Activated naive CD4-positive, alpha-beta T cell treated with anti-CD3 and anti-CD28 coated beads, Interleukin-2, amount 50 U/mL, for 72 hours (primary cell): ENCODE measurements around the gene TBRG4. TPM values are rescaled to one million over a fixed set of nuclear protein-coding genes. Genes with fewer than 3 reads are reported as not detected.
"Not testable (repeated sequence)": the region's sequence is repeated elsewhere in the genome, so short reads cannot be mapped to it uniquely, and the experiment has no call there.

Experiments used
- ATAC-seq, 2 donors: fragments of 150-1000 bp; cut with Tn5 transposase; 2 replicates each; pipeline ENCODE4 v1.10.0; 2021; ENCODE audit warnings: mild to moderate bottlenecking in 2 of 2, moderate library complexity in 2 of 2
- DNase-seq, 2 donors: peaks; one replicate each; pipeline ENCODE4 v3.0.0; 2021 to 2022; ENCODE audit warnings: low spot score in 2 of 2
- H3K27ac Mint-ChIP-seq, 2 donors: one replicate each; pipeline ENCODE4 v1.8.0; 2022; ENCODE audit warnings: mild to moderate bottlenecking in 2 of 2, mixed read lengths in 2 of 2
- H3K36me3 Mint-ChIP-seq, 2 donors: one replicate each; pipeline ENCODE4 v1.8.0; 2022; ENCODE audit warnings: mixed read lengths in 2 of 2
- H3K9me3 Mint-ChIP-seq, 2 donors: one replicate each; pipeline ENCODE4 v1.8.0; 2022; ENCODE audit warnings: mixed read lengths in 2 of 2
- total RNA-seq, 2 donors: library from RNA; stranded (reverse); gene quantifications; one replicate each; pipeline ENCODE4 v1.2.3, GENCODE V29; 2022

TBRG4 gene
- total RNA-seq: 100 to 1,000 TPM; 138 to 184 TPM

GRCh38 chr7:45111298-45112223 lies at the start of gene TBRG4:
TBRG4 (minus strand) TSS chr7:45111697; CDS start chr7:45109237, 2,460 bp downstream.
- Mint-ChIP-seq H3K36me3 (peaks cover 34 to 43% of the 10 kb centered on the region in 2 donors), H3K9me3 (no peaks in the 10 kb centered on the region), H3K27ac (peak within 1 kb of the TSS; percentile 98 to 99)
- ATAC-seq: peak; percentile 98 to 99
- peak; percentile 93 to 94 for DNase-seq

DNA sequence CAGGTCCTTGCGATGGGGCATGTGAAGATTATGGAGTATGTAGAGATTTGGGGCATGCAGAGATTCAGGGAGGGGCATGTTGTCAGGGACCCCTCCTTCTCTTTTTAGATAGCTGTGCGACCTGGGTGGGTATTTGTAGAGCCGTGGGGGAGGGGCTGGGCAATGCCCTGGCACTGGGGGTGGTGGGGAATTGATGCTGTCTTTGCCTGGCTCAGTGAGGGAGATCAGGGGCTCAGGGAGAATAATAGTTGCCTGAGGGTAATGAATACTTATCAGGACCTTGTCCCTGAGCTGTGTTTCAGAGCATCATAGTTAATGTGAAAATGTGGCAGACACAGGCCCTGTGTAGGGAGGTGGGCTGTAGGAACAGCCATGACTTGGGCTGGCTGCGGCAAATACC lies 49.6 kb upstream of the TBRG4 start:
- Mint-ChIP-seq H3K36me3 (peaks cover 0 to 4% of the 10 kb centered on the region in 2 donors), H3K27ac (no peak overlapping the region), H3K9me3 (peaks cover 4 to 5% of the 10 kb centered on the region in 2 donors)
- DNase-seq (no peak), ATAC-seq (no peak)

GRCh38 chr7:45160417-45160881 lies 49.0 kb upstream of the TBRG4 start:
- peaks cover 4 to 5% of the 10 kb centered on the region in 2 donors for H3K9me3 Mint-ChIP-seq
- peak overlapping the region in 1 of 2 donors; percentile 25 for H3K27ac Mint-ChIP-seq
- ATAC-seq: peak in 1 of 2 donors; percentile 23
- H3K36me3 Mint-ChIP-seq: peaks cover 0 to 4% of the 10 kb centered on the region in 2 donors
- no peak for DNase-seq

- no peaks in the 10 kb centered on the region for H3K9me3 Mint-ChIP-seq
- no peak for ATAC-seq
- H3K36me3 Mint-ChIP-seq: no peaks in the 10 kb centered on the region
Measured at GRCh38 chr7:45159296-45159695, 47.8 kb upstream of the TBRG4 start.

GRCh38 chr7:45158471-45158870 lies 47.0 kb upstream of the TBRG4 start:
- H3K27ac Mint-ChIP-seq: no peak overlapping the region

More at GRCh38 chr7:45159296-45159695, 47.8 kb upstream of the TBRG4 start:
- H3K27ac Mint-ChIP-seq: no peak overlapping the region
- DNase-seq: no peak

GRCh38 chr7:45157653-45158401 lies 46.3 kb upstream of the TBRG4 start, which contains the start of gene RAMP3:
RAMP3 (plus strand) TSS chr7:45157791; CDS start chr7:45157829, 38 bp downstream.
- ATAC-seq: no peak
- no peak within 1 kb of the TSS for H3K27ac Mint-ChIP-seq
- no peak for DNase-seq
- H3K36me3 Mint-ChIP-seq: no peaks in the 10 kb centered on the region
- H3K9me3 Mint-ChIP-seq: no peaks in the 10 kb centered on the region

More at GRCh38 chr7:45158471-45158870, 47.0 kb upstream of the TBRG4 start:
- DNase-seq (no peak), ATAC-seq (no peak)
- H3K36me3 Mint-ChIP-seq: no peaks in the 10 kb centered on the region
- H3K9me3 Mint-ChIP-seq: no peaks in the 10 kb centered on the region

DNA sequence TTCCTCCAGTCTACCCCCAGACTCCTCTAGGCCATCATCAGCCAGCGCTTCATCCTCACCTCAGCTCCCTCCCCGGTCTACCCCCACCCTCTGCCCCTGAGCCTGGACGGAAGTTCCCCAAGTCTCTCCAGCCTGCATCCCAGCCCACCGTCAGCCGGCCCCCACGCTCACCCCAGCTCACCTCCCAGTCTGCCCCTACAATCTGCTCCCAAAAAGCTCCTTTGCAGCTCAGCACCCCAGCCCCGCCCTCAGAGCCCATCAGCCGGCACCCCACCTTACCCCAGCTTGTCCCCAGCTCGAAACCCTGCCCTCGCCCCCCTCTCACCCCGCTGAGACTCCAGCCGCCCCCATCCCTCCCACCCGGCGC lies 45.8 kb upstream of the TBRG4 start:
- no peak for ATAC-seq
- DNase-seq: no peak
- Mint-ChIP-seq H3K36me3 (no peaks in the 10 kb centered on the region), H3K9me3 (no peaks in the 10 kb centered on the region), H3K27ac (no peak overlapping the region)

DNA sequence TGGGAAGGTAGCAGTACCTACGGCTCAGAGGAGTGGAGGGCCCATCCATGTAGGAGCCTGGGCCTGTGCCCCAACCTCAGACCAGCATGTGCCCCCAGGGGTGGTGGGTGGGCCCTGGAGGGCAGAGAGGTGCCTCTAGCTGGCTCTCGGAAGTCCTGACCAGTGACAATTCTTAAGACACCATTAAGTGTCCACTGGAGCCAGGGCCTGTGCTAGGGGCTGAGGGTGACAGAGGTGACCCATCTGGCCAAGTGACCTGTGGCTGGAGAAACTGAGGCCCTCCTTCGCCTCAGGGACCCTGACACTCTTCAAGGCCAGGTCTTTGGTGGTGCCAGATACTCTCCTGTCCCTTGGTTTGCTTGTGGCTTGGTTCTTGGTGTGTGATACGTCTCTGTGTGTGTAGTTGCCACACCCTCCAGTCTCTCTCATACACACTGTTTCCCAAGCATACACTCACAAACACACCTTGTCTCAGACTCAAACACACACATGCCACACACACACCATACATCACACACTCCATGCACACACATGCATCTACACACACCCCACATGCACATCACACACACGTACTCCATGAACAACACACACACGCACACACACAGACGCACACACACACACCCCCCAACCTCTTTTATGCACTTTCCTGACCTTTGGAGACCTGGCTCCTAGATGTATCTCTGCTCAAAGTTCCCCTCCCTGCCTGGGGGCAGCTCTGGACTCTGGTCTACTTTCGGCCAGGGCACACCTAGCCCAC lies 45.2 kb upstream of the TBRG4 start:
- no peak for ATAC-seq
- no peak for DNase-seq
- Mint-ChIP-seq H3K27ac (no peak overlapping the region), H3K36me3 (no peaks in the 10 kb centered on the region), H3K9me3 (no peaks in the 10 kb centered on the region)

DNA sequence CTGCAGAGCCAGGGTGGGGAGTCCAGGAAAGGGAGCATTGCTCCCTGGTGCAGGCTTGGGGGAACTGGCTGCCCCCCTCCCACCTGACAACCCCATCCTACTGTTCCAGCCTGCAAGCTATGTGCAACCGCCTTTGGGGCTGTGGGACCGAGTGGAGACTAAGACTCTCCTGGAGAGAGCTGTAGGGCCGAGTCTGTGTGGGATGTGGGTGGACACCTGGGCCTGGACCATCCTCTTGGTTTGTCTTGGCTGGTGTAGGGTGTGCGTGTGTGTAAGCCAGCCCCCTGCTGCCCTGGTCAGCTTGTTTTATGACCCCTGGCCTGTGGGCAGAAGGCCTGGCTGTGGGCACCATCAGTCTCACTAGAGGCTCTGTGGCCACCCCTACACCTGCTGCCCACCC lies 44.4 kb upstream of the TBRG4 start:
- Mint-ChIP-seq H3K27ac (no peak overlapping the region), H3K36me3 (no peaks in the 10 kb centered on the region), H3K9me3 (no peaks in the 10 kb centered on the region)
- no peak for DNase-seq
- ATAC-seq: peak in 1 of 2 donors; percentile 9

DNA sequence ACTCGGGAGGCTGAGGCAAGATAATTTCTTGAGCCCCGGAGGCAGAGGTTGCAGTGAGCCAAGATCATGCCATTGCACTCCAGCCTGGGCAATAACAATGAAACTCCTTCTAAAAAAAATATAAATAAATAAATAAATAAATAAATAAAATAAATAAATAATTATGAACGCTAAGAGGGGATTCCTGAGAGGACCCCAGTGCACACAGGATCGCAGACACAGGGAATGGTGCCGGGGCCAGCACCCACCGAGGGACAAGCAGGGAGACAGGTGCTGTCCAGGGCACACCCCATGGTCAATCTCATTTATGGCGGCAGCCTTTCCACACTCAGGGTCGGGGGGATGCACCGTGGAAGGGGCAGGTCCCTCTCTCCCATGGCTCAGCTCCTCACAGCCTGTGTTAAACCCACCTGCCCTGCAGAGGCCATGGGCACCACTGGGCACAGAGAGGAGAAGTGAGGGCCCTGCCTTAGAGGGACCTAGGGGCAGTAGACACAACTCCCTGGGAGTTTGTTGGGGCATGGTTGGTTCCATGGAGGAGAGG lies 43.9 kb upstream of the TBRG4 start:
- Mint-ChIP-seq H3K36me3 (no peaks in the 10 kb centered on the region), H3K27ac (no peak overlapping the region), H3K9me3 (no peaks in the 10 kb centered on the region)
- DNase-seq (no peak), ATAC-seq (no peak)

DNA sequence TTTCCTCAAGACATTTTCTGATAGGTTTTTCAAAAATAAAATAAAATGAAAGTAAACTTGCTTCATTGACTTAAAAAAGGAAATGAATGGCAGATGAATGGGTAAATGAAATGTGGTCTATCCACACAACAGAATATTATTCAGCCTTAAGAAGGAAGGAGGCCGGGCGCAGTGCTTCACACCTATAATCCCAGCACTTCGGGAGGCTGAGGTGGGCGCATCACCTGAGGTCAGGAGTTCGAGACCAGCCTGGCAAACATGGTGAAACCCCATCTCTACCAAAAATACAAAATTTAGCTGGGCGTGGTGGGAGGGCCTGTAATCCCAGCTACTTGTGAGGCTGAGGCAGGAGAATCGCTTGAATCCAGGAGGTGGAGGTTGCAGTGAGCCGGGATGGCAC lies 42.4 kb upstream of the TBRG4 start:
- H3K27ac Mint-ChIP-seq, H3K36me3 Mint-ChIP-seq, DNase-seq, ATAC-seq, H3K9me3 Mint-ChIP-seq: not testable (repeated sequence)

DNA sequence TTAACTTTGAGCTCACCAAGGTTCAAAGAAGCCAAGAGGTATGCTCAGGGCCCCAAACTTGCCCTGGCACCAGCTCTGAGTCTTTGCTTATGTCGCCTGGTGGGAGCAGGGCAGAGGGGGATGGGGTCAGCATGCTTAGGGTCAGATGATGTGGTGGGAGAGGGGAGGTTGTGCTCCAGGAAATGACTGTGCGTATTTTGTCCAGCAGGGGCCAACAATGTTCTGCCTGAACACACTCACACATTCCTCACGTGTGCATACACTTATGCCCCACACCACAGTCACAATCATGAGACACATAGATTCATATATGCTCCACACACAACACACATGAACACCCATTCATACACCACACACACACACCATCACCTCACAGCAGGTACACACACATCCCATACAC lies 41.7 kb upstream of the TBRG4 start:
- DNase-seq: no peak
- Mint-ChIP-seq H3K9me3 (no peaks in the 10 kb centered on the region), H3K27ac (no peak overlapping the region), H3K36me3 (no peaks in the 10 kb centered on the region)
- no peak for ATAC-seq

DNA sequence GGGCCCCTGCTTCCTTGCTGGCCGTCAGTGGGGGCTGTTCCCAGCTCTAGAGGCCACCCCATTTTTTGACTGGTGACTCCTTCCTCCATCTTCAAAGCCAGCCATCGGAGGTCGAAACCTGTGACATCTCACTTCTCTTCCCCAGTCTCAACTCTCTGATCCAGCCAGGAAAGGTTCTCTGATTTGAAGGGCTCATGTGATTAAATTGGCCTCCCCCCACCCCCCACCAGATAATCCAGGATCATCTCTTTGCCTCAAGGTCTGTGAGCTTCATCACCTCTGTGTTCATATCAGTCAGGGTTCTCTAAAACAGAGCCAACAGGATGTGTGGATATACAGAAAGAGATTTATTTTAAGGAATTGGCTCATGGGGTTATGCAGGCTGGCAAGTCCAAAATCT lies 40.5 kb upstream of the TBRG4 start:
- no peak for DNase-seq
- Mint-ChIP-seq H3K27ac (no peak overlapping the region), H3K36me3 (no peaks in the 10 kb centered on the region), H3K9me3 (no peaks in the 10 kb centered on the region)
- no peak for ATAC-seq

GRCh38 chr7:45151131-45151684 lies 39.7 kb upstream of the TBRG4 start:
- H3K9me3 Mint-ChIP-seq: no peaks in the 10 kb centered on the region
- H3K36me3 Mint-ChIP-seq: no peaks in the 10 kb centered on the region
- ATAC-seq: no peak
- no peak overlapping the region for H3K27ac Mint-ChIP-seq
- no peak for DNase-seq

DNA sequence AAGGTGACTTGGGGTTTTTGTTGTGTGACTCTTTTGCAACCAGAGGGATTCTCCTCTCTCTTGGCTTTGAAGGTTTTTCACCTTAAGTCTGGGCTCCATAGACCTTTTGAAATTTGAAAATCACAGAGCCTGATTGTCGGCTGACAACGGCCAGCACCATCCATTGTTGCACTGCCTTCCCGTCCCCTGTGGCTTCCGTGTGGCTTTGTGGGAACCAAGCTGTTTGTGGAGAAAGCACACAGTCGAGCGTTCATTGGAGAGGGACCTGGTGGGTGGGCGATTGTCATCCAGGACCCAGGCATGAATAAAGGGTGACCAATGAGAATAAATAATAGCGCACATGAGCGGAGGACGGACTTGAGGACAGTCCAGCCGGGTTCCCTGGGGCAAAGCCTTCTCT lies 38.7 kb upstream of the TBRG4 start:
- no peak for ATAC-seq
- Mint-ChIP-seq H3K9me3 (no peaks in the 10 kb centered on the region), H3K36me3 (no peaks in the 10 kb centered on the region)

DNA sequence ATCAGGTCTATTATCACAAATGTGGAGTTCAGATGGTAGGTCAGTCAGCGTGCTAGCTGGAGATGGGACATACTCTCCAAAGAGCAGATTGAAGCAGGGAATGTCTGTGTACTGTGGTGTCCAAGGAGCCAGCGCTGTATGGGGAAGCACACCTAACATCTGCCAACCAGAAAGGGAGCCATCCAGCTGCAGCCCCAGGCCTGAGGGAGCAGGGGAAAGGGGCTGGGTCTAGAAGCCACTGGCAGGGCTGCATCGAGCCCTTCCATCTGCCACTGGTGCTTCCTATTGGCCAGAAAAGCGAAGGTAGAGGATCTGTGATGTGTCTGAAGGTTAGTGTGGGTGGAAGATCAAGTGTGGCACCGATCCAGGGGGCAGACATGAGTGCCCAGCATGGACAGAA lies 38.1 kb upstream of the TBRG4 start:
- Mint-ChIP-seq H3K27ac (no peak overlapping the region), H3K9me3 (no peaks in the 10 kb centered on the region), H3K36me3 (no peaks in the 10 kb centered on the region)
- no peak for DNase-seq
- no peak for ATAC-seq

More for the DNA sequence above, 38.7 kb upstream of the TBRG4 start:
- DNase-seq: no peak
- H3K27ac Mint-ChIP-seq: peak overlapping the region in 1 of 2 donors; percentile 25
